ENCODE results near the gene KDM5A.
"Not testable (repeated sequence)": the region's sequence is repeated elsewhere in the genome, so short reads cannot be mapped to it uniquely, and the experiment has no call there.

KDM5A gene

GRCh38 chr12:389142-390096, at the start of gene KDM5A:
Gene KDM5A (minus strand): TSS chr12:389320. CDS start chr12:389091, 229 bp downstream.
- no peak for DNase-seq

- DNase-seq: not testable (repeated sequence)
Observed at GRCh38 chr12:435737-436136, 46.6 kb upstream of the KDM5A start.

GRCh38 chr12:422526-422925, 33.4 kb upstream of the KDM5A start:
- no peak for DNase-seq

- no peak for DNase-seq
Observed at GRCh38 chr12:418432-418831, 29.3 kb upstream of the KDM5A start.

- DNase-seq: no peak
Observed at GRCh38 chr12:414859-415258, 25.7 kb upstream of the KDM5A start.

- no peak for DNase-seq
Observed at GRCh38 chr12:402029-402389, 12.9 kb upstream of the KDM5A start.

GRCh38 chr12:401235-402028, 12.3 kb upstream of the KDM5A start, which contains the start of gene CCDC77:
Gene CCDC77 (plus strand): TSS chr12:401644. CDS start chr12:409384, 7,740 bp downstream.
- no peak for DNase-seq

- DNase-seq: no peak
Observed at GRCh38 chr12:400828-401227, 11.7 kb upstream of the KDM5A start.

GRCh38 chr12:388541-389141, 479 bp downstream of the KDM5A start:
- no peak for DNase-seq

GRCh38 chr12:388012-388411, 1.1 kb downstream of the KDM5A start:
- no peak for DNase-seq

- DNase-seq: no peak
Observed at GRCh38 chr12:386651-387050, 2.5 kb downstream of the KDM5A start.

- not testable (repeated sequence) for DNase-seq
Observed at GRCh38 chr12:370739-371485, 18.2 kb downstream of the KDM5A start.

- DNase-seq: no peak
Observed at GRCh38 chr12:367972-368371, 21.1 kb downstream of the KDM5A start.

GRCh38 chr12:366820-367219, 22.3 kb downstream of the KDM5A start:
- DNase-seq: no peak

- DNase-seq: no peak
Observed at GRCh38 chr12:359091-359490, 30.0 kb downstream of the KDM5A start.

GRCh38 chr12:356276-356988, 32.7 kb downstream of the KDM5A start:
- DNase-seq: no peak

- not testable (repeated sequence) for DNase-seq
Observed at GRCh38 chr12:351197-351596, 37.9 kb downstream of the KDM5A start.

- DNase-seq: not testable (repeated sequence)
Observed at GRCh38 chr12:349625-350024, 39.5 kb downstream of the KDM5A start.

- not testable (repeated sequence) for DNase-seq
Observed at GRCh38 chr12:343036-343435, 46.1 kb downstream of the KDM5A start.

GRCh38 chr12:337039-337438, 52.1 kb downstream of the KDM5A start:
- no peak for DNase-seq

- no peak for DNase-seq
Observed at GRCh38 chr12:334125-334524, 55.0 kb downstream of the KDM5A start.
